HG02885 (cell line): Measurements from ENCODE around the gene TSC2.

Experiments
- ATAC-seq: cut with Tn5 transposase; IDR thresholded peaks from one replicate; pipeline ENCODE4 v1.9.1; 2021; ENCODE audit warnings: mild to moderate bottlenecking; ENCODE audit not compliant: unreplicated experiment, poor library complexity

The TSC2 gene

GRCh38 chr16:2082983-2083364 is 35.2 kb downstream of the TSC2 start:
- ATAC-seq = no peak

DNA sequence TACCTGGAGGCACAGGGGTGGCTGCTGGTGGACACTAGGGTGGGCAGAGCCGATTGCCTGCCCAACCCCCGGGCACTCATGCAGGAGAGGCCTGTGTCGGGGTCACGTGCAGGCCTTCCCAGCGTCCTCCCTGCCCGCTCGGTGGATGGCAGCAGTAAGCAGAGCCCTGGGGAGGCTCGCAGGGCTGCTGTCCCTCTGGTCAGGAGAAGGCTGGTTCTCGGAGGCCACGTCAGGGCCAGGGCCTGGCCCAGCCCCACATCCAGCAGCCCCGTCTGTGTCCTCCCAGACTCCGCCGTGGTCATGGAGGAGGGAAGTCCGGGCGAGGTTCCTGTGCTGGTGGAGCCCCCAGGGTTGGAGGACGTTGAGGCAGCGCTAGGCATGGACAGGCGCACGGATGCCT is 35.6 kb downstream of the TSC2 start:
- no peak for ATAC-seq

DNA sequence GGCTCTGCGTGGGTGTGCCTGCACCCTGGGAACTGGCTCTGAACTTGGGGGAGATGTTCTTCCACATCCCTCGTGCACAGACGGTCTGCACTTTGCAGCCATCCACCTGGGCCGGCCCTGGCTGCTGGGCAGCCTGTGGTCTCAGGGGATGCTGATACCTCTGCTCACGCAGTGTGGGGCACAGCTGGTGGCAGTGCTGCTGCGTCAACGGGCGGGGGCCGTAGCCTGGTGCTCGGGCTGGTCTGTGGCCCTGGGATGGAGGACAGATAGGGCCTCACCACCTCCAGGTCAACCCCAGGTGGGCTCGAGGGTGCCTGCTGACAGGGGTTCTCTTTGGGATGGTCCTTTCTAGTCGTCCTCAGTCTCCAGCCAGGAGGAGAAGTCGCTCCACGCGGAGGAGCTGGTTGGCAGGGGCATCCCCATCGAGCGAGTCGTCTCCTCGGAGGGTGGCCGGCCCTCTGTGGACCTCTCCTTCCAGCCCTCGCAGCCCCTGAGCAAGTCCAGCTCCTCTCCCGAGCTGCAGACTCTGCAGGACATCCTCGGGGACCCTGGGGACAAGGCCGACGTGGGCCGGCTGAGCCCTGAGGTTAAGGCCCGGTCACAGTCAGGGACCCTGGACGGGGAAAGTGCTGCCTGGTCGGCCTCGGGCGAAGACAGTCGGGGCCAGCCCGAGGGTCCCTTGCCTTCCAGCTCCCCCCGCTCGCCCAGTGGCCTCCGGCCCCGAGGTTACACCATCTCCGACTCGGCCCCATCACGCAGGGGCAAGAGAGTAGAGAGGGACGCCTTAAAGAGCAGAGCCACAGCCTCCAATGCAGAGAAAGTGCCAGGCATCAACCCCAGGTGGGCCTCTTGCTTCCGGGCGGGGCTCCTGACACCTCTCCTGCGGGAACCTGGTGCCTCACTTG is 36.3 kb downstream of the TSC2 start:
- no peak for ATAC-seq

GRCh38 chr16:2084895-2085625 is 37.3 kb downstream of the TSC2 start:
- ATAC-seq = no peak

DNA sequence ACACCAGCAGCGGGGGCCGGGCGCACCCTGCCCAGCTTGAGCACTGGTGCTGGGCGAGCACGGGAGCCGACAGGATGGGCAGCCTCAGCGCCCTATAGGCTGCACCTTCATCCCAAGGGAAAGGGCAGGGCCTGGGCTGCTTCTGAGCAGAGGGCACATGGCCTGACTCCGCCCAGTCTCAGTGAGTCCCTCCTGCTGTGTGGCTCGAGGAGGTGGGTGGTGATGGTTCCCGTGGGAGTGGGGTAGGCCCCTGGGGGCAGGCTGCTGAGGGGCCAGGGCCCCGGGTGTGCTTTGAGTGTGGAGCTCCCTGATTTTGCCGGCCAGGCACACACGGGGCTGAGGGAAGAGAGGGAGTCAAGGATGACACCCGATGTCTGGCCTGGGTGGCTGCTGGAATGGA is 37.9 kb downstream of the TSC2 start:
- no peak for ATAC-seq

GRCh38 chr16:2086106-2086742 is 38.4 kb downstream of the TSC2 start:
- ATAC-seq = no peak

GRCh38 chr16:2086812-2087747 is 39.3 kb downstream of the TSC2 start:
- ATAC-seq = no peak

DNA sequence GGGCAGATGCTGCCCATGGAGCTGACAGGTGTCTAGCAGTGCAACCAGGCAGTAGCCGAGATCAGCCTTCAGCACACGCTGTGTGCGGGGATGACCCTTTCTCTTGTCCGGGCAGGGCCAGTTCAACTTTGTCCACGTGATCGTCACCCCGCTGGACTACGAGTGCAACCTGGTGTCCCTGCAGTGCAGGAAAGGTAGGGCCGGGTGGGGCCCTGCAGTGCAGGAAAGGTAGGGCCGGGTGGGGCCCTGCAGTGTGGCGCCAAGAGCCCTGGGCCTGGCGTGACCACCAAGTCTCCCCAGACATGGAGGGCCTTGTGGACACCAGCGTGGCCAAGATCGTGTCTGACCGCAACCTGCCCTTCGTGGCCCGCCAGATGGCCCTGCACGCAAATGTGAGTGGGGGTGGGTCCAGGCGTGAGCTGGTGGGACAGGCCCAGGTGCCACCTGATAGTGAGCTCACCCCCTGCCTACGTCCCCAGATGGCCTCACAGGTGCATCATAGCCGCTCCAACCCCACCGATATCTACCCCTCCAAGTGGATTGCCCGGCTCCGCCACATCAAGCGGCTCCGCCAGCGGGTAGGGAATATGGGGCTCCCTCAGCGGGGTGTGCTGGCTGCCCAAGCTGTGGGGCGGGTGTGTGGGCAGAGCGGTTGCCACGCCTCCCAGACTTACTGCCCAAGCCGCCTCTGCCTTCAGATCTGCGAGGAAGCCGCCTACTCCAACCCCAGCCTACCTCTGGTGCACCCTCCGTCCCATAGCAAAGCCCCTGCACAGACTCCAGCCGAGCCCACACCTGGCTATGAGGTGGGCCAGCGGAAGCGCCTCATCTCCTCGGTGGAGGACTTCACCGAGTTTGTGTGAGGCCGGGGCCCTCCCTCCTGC is 40.2 kb downstream of the TSC2 start:
- ATAC-seq = no peak

DNA sequence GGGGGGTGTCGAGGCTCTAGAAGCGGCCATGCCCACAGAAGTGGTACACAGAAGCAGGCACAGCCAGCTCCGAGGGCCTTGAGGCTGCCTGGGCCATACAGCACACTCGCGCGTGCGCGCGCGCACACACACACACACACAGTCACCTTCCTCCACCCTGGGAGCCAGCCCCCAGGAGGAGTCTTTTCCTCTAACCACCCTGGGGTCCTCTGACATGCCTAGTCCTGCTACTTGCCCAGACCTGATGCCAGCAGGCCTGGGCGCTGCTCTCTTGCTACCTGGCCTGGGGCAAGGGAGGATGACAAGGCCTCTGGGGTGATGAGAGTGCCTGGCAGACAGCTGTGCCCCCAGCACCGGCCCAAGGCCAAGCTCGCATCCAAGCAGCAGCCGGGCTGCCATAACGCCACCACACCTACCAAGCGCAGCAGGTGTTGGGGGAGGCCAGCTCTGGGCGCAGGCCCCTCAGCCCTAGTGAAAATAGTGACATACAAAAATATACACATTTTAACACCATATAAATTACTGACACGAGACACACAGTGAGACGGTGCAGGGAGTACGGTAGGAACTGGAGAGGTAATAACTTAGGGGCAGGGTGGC is 41.1 kb downstream of the TSC2 start:
- no peak for ATAC-seq

DNA sequence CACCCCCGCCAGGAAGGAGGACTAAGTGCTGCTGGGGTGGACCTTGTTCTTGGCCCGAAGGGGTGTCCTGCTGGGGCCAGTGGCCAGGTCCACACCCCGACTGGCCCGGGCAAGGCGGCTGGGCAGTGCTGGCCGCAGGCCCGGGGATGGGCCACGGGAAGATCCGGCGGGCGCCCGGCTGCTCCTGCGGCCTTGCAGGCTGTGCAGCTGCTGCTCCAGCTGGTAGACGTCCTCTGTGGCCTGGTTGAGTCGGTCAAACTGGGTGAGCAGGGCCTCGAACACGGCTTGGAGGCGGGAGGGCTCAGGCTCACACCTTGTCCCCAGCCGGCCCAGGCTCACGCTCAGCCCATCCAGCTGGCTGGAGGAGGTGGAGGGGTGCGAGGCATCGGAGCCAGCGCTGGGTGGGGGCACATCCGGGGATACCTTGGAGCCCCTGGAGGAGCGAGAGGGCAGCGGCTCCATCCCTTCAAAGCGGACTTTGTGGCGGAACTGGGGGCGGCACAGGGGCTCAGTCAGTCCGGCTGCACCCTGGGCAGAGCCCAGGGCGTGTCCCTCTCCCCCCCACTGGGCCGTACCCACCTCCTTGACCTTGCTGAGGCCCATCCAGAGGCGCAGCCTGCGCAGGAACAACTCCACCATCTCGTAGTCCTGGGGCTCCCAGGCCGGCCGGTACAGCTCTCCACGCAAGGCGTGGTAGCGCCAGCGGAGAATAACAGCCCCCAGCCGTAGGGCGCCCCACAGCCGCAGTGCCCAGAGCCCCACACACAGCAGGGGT is 42.1 kb downstream of the TSC2 start:
- ATAC-seq = no peak

DNA sequence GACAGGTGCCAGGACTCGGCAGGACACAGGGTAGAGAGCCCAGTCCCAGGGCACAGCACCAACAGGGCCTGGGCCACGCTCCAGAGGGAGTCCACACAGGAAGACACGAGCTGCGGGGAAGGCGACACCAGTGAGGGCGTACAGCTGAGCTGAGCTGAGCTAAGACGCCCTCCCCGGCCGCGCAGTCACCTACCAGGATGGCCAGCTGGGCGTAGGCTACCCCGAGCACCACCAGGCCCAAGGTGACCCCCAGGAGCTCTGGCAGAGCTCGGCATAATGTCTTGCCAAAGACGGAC is 42.6 kb downstream of the TSC2 start:
- ATAC-seq = no peak

DNA sequence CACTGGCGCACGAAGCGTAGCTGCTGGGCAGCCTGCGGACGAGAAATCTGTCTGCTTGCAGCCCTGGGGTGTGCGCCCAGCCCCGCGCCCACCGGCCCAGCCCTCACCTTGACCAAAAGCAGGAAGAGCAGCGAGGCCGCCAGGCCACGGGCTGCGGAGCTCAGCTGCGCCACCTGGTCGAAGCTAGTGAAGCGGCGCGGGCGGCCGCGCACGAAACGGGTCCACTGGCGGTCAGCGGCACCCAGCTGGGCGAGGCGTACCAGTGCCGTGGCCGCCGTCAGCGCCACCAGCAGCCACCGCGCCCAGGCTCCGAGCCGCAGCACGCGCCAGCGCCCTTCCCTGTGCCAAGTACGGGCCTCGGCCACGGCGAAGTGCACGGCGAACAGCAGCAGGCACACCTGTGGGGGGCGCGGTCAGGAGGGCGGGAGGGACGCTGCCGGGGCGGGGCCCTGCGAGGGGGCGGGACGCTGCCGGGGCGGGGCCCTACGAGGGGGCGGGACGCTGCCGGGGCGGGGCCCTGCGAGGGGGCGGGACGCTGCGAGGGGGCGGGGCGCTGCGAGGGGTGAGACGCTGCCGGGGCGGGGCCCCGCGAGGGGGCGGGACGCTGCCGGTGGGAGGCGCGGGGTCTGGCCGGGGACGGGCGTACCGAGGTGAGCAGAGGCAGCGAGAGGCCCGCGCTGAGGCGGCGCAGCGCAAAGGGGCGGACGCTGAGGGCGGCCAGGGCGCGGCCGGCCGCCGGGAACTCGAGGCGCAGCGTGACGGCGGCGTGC is 43.2 kb downstream of the TSC2 start:
- ATAC-seq = no peak

DNA sequence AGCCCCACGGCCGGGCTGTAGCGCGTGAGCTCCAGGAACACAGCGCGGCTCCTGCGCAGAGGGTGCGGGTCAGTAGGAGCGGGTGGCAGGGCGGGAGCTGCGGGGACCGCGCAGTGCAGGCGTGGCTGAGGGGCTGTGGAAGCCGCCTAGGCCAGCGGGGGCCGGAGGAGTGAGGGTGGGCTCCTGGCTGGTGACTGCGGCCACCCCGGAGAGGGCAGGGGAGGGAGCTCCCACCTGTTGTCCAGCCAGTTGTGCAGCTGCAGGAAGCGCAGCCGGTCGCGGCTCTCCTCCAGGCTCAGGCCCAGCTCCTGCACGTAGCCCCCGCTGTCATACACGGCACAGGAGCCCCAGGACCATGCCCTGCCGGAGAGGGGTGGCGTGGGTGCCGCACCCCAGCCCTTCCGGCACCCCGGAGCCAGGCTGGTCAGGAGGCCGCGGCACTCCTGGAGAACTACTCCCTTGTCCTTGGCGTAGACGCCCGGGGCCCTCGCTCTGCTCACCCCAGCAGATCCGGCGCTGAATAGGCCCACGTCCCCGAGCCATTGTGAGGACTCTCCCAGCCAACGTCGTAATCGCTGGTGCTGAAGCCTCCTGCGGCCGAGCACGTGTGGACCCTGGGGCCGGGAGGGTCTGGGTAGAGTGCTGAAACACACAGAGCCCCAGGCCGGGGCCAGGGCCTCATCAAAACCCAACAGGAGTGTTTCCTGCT is 43.9 kb downstream of the TSC2 start:
- no peak for ATAC-seq

DNA sequence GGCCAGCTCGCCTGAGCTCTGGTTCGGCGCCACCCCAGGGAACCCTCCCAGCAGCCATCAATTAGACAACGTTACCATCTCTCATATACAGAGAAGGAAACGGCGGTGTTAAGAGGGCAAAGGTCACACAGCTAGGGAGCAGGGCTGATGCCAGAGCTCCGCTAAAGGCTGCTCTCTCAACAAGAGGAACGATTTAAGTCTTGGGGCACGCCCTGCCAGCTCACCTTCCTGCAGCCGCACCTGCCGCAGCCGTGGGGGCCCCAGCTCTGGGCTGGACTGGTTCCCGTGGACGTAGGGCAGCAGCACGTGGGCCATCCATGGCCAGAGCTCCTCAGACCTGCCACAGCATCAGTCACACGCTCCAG is 44.5 kb downstream of the TSC2 start:
- no peak for ATAC-seq

DNA sequence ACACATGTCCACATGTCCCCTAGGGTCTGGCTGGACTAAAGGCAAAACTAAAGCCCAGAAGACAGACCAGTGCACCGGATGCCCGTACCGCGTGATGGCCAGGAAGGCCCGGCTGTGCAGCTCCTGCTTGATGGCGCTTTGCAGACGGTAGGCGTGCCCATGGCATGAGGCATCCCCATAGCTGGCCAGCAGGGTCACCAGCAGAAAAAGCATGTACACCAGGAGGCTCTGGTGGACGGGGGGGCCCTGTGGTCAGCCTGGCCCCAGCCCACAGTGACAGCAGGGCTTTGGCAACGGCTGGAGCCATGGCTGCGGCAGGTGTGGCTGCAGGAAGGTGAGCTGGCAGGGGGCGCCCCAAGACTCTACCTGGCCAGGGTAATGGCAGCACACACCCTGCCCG is 45.1 kb downstream of the TSC2 start:
- no peak for ATAC-seq

DNA sequence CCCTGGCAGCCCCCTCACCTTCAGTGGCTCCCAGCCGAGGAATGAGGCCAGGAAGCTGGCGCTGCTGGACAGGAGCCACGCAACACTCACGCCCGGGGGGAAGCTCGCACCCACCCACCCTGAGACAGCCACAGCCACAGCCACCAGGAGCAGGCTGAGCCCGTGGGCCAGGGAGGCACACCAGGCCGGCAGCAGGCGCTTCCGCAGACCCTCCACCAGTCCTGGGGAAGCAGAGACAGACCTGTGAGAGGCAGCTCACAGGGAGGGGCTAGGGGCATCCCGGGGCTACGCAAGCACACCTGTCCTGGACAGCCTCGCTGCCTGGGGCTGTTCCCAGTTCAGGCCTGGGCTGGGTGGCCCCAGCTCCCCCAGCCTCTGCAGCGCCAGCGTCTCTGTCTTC is 46.0 kb downstream of the TSC2 start:
- ATAC-seq = no peak

DNA sequence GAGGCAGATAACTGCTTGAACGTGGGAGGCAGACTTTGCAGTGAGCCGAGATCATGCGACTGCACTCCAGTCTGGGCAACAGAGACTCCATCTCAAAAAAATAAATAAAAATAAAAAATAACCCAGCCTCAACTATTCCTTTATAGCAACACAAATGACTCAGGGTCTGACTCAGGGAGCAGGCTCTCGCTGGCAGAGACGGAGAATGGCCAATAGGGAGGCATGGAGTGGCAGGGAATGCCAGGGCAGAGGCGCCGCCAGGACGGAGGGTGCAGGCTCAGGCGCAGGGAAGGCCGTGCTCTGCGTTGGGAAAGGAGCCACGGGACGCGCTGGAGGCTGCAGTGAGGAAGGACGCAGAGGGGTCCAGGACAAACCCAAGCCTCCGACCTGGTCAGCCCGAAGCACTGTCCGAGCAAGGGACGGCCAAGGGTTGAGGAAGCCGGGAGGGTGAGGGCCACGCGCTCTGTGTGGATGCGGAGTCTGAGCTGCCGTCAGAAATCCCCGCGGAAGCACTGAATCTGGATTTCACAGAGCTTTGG is 47.6 kb downstream of the TSC2 start:
- ATAC-seq = no peak
